K562 (cell line): ENCODE results near the gene UBE2I. TPM values are rescaled to one million over a fixed set of nuclear protein-coding genes. Genes with fewer than 3 reads are reported as not detected.

ENCODE experiments used
- ATF7 ChIP-seq: fragments of 450-650 bp; IDR thresholded peaks from 2 replicates; pipeline ENCODE4 v1.7.1; 2014; ENCODE audit warnings: mild to moderate bottlenecking, moderate library complexity
- CBX2 ChIP-seq: fragments of 200-600 bp; sonication (generic); IDR thresholded peaks from one replicate; pipeline ENCODE4 v1.6.1; 2012; ENCODE audit warnings: mild to moderate bottlenecking, low read length, inconsistent platforms; ENCODE audit not compliant: insufficient read depth, poor library complexity, severe bottlenecking
- CEBPB ChIP-seq: fragments of 450-650 bp; IDR thresholded peaks from 2 replicates; pipeline ENCODE4 v1.6.1; 2016; ENCODE audit warnings: missing genetic modification characterization, missing compliant biosample characterization
- GTF2A2 ChIP-seq: IDR thresholded peaks from 2 replicates; pipeline ENCODE4 v1.6.1; 2016; ENCODE audit warnings: mild to moderate bottlenecking, missing genetic modification characterization, missing compliant biosample characterization
- JUND ChIP-seq, 2 experiments: IDR thresholded peaks; 2 replicates in 1 of 2; 3 replicates in 1 of 2; pipeline ENCODE4 v1.6.1; 2011; ENCODE audit warnings: borderline replicate concordance in 2 of 2, low read depth in 2 of 2, low read length in 2 of 2, improper control_type of control experiment in 1 of 2, missing biosample characterization in 1 of 2, missing genetic modification characterization in 1 of 2, missing genetic modification reagents in 1 of 2
- MIER1 ChIP-seq: fragments of 450-650 bp; IDR thresholded peaks from 2 replicates; pipeline ENCODE4 v1.6.1; 2016; ENCODE audit warnings: antibody characterized with exemption, mild to moderate bottlenecking, low read depth
- NR2F6 ChIP-seq: fragments of 450-650 bp; formaldehyde crosslinking; IDR thresholded peaks from 2 replicates; pipeline ENCODE4 v1.4.0; 2020; ENCODE audit warnings: mild to moderate bottlenecking
- POLR2G ChIP-seq: fragments of 200-400 bp; formaldehyde crosslinking; IDR thresholded peaks from 2 replicates; pipeline ENCODE4 v1.6.1; 2017; ENCODE audit warnings: low read depth, mild to moderate bottlenecking, antibody characterized with exemption, low read length, moderate library complexity
- RB1 ChIP-seq: fragments of 450-650 bp; IDR thresholded peaks from 2 replicates; pipeline ENCODE4 v1.6.1; 2017; ENCODE audit warnings: low read depth, mild to moderate bottlenecking
- STAT5A ChIP-seq: IDR thresholded peaks from 2 replicates; pipeline ENCODE4 v1.6.1; 2012; ENCODE audit warnings: low read length, inconsistent platforms, borderline replicate concordance
- TBP ChIP-seq: optimal IDR thresholded peaks from 2 replicates; pipeline ENCODE3; 2011; ENCODE audit warnings: low read depth, low read length, improper control_type of control experiment
- ZNF3 ChIP-seq: fragments of 250-450 bp; sonication (Bioruptor Pico); IDR thresholded peaks from 2 replicates; pipeline ENCODE4 v1.5.0; 2021; ENCODE audit warnings: mild to moderate bottlenecking, moderate library complexity
- ZNF79 ChIP-seq: fragments of 250-450 bp; sonication (Bioruptor Pico); IDR thresholded peaks from 2 replicates; pipeline ENCODE4 v1.4.0; 2020; ENCODE audit warnings: low read depth, mild to moderate bottlenecking, moderate library complexity
- polyA plus RNA-seq, 8 experiments: library from polyadenylated mRNA; depleted of rRNA in 4 of 8; stranded (reverse) in 5 of 8; unstranded in 3 of 8; fragments of >200 nt; fragmentation: Nextera tagmentation in 2 of 8; fragmentation: Illumina TruSeq in 1 of 8; extraction: Ambion mirVana in 2 of 8; extraction: Trizol in 1 of 8; gene quantifications; 2 replicates each; pipeline versions ENCODE4 v1.2.1 to v1.2.3, GENCODE V29; 2011 to 2014; ENCODE audit warnings: inconsistent platforms in 1 of 8, missing spikeins in 1 of 8
- total RNA-seq, 7 experiments: library from RNA; depleted of rRNA in 6 of 7; stranded (reverse); fragments of >200 nt in 6 of 7; fragmentation: Illumina TruSeq in 2 of 7; extraction: Trizol in 2 of 7; gene quantifications; 2 replicates each; pipeline versions ENCODE4 v1.2.1 to v1.2.3, GENCODE V29; 2011 to 2021; ENCODE audit warnings: low replicate concordance in 1 of 7
- TF ChIP-seq, protein P1 (sequence below): fragments of 450-650 bp; IDR thresholded peaks from 2 replicates; pipeline ENCODE4 v1.6.1; 2017; ENCODE audit warnings: antibody characterized with exemption, mild to moderate bottlenecking
- TF ChIP-seq, protein P2 (sequence below): sonication (generic); formaldehyde crosslinking; IDR thresholded peaks from 2 replicates; pipeline ENCODE4 v1.8.0; 2023; ENCODE audit warnings: mild to moderate bottlenecking, missing genetic modification reagents
- TF ChIP-seq, protein P3 (sequence below): fragments of 450-650 bp; IDR thresholded peaks from 2 replicates; pipeline ENCODE4 v1.6.1; 2017; ENCODE audit warnings: antibody characterized with exemption
- TF ChIP-seq, protein P4 (sequence below): sonication (generic); formaldehyde crosslinking; IDR thresholded peaks from 2 replicates; pipeline ENCODE4 v1.8.0; 2022; ENCODE audit warnings: mild to moderate bottlenecking, missing genetic modification reagents

The UBE2I gene
- total and polyA plus RNA-seq, 9 of the 15 experiments (the other 6 are each of a cell fraction or from before 2014, with no cell fraction given), result 36.6 to 254 (median 104) TPM

DNA sequence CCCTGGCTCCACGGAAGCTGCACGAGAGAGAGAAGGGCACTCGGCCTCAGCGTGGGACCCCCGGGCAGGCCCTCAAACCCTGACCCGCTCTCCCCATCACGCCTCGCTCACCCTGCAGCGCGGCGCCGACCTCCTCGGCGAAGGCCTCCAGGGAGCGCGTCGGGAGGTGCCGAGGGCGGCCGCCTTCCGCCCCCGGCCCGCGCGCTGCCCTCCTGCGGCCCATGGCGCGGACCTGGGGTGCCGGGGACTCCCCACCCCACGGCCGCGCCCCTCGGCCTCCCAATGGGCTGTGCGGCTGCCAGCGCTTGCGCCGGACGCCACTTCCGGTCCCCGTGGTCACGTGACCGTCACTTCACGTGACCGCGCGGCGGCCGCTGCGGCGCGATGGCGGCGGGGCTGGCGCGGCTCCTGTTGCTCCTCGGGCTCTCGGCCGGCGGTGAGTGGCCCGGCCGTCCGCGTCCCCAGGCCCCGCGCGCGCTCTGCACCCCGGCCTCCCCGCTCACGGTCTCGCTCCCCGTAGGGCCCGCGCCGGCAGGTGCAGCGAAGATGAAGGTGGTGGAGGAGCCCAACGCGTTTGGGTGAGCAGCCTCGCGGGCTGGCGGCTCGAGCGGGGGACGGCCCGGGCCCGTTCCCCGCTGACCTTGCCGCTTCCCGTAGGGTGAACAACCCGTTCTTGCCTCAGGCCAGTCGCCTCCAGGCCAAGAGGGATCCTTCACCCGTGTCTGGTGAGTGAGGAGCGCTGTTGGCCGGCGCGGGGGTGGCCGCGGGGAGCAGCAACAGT lies 42.3 kb downstream of the UBE2I start, which contains the start of the genes GNPTG and TSR3 (continued):
- TF ChIP-seq, protein P1, sequence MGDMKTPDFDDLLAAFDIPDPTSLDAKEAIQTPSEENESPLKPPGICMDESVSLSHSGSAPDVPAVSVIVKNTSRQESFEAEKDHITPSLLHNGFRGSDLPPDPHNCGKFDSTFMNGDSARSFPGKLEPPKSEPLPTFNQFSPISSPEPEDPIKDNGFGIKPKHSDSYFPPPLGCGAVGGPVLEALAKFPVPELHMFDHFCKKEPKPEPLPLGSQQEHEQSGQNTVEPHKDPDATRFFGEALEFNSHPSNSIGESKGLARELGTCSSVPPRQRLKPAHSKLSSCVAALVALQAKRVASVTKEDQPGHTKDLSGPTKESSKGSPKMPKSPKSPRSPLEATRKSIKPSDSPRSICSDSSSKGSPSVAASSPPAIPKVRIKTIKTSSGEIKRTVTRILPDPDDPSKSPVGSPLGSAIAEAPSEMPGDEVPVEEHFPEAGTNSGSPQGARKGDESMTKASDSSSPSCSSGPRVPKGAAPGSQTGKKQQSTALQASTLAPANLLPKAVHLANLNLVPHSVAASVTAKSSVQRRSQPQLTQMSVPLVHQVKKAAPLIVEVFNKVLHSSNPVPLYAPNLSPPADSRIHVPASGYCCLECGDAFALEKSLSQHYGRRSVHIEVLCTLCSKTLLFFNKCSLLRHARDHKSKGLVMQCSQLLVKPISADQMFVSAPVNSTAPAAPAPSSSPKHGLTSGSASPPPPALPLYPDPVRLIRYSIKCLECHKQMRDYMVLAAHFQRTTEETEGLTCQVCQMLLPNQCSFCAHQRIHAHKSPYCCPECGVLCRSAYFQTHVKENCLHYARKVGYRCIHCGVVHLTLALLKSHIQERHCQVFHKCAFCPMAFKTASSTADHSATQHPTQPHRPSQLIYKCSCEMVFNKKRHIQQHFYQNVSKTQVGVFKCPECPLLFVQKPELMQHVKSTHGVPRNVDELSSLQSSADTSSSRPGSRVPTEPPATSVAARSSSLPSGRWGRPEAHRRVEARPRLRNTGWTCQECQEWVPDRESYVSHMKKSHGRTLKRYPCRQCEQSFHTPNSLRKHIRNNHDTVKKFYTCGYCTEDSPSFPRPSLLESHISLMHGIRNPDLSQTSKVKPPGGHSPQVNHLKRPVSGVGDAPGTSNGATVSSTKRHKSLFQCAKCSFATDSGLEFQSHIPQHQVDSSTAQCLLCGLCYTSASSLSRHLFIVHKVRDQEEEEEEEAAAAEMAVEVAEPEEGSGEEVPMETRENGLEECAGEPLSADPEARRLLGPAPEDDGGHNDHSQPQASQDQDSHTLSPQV, result no peak
- TF ChIP-seq RB1 (peak; percentile 93), ATF7 (peak; percentile 65; the same call in 1 of the 2 replicates), TBP (peak; percentile 84), ZNF3 (CRISPR knock-in tag) (no peak), GTF2A2 (tag) (no peak), CBX2 (no peak), MIER1 (no peak), POLR2G (peak; percentile 86), JUND (IDR thresholded peaks at IDR 0.05; ENCODE audit: borderline replicate concordance, low read depth, low read length) (peak; percentile 61; the same call in 1 of the 2 replicates), JUND (tag; IDR thresholded peaks at IDR 0.05; ENCODE audit: borderline replicate concordance, low read depth, low read length) (no peak; the same call in 2 of the 3 replicates), NR2F6 (CRISPR knock-in tag) (no peak), CEBPB (tag) (no peak), ZNF79 (CRISPR knock-in tag) (no peak), STAT5A (no peak)
- TF ChIP-seq, protein P2, sequence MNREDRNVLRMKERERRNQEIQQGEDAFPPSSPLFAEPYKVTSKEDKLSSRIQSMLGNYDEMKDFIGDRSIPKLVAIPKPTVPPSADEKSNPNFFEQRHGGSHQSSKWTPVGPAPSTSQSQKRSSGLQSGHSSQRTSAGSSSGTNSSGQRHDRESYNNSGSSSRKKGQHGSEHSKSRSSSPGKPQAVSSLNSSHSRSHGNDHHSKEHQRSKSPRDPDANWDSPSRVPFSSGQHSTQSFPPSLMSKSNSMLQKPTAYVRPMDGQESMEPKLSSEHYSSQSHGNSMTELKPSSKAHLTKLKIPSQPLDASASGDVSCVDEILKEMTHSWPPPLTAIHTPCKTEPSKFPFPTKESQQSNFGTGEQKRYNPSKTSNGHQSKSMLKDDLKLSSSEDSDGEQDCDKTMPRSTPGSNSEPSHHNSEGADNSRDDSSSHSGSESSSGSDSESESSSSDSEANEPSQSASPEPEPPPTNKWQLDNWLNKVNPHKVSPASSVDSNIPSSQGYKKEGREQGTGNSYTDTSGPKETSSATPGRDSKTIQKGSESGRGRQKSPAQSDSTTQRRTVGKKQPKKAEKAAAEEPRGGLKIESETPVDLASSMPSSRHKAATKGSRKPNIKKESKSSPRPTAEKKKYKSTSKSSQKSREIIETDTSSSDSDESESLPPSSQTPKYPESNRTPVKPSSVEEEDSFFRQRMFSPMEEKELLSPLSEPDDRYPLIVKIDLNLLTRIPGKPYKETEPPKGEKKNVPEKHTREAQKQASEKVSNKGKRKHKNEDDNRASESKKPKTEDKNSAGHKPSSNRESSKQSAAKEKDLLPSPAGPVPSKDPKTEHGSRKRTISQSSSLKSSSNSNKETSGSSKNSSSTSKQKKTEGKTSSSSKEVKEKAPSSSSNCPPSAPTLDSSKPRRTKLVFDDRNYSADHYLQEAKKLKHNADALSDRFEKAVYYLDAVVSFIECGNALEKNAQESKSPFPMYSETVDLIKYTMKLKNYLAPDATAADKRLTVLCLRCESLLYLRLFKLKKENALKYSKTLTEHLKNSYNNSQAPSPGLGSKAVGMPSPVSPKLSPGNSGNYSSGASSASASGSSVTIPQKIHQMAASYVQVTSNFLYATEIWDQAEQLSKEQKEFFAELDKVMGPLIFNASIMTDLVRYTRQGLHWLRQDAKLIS (CRISPR knock-in tag), result no peak
- TF ChIP-seq, protein P3, sequence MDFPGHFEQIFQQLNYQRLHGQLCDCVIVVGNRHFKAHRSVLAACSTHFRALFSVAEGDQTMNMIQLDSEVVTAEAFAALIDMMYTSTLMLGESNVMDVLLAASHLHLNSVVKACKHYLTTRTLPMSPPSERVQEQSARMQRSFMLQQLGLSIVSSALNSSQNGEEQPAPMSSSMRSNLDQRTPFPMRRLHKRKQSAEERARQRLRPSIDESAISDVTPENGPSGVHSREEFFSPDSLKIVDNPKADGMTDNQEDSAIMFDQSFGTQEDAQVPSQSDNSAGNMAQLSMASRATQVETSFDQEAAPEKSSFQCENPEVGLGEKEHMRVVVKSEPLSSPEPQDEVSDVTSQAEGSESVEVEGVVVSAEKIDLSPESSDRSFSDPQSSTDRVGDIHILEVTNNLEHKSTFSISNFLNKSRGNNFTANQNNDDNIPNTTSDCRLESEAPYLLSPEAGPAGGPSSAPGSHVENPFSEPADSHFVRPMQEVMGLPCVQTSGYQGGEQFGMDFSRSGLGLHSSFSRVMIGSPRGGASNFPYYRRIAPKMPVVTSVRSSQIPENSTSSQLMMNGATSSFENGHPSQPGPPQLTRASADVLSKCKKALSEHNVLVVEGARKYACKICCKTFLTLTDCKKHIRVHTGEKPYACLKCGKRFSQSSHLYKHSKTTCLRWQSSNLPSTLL, result no peak
- TF ChIP-seq, protein P4, sequence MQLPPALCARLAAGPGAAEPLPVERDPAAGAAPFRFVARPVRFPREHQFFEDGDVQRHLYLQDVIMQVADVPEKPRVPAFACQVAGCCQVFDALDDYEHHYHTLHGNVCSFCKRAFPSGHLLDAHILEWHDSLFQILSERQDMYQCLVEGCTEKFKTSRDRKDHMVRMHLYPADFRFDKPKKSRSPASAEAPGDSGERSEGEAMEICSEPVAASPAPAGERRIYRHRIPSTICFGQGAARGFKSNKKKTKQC (CRISPR knock-in tag), result no peak
